HG03432 (cell line): Measurements from ENCODE around the gene GMCL2.
"Not testable (repeated sequence)": the region's sequence is repeated elsewhere in the genome, so short reads cannot be mapped to it uniquely, and the experiment has no call there.

Source experiments
- ATAC-seq: cut with Tn5 transposase; IDR thresholded peaks from one replicate; pipeline ENCODE4 v1.9.1; 2021; ENCODE audit warnings: mild to moderate bottlenecking, moderate library complexity; ENCODE audit not compliant: unreplicated experiment

GMCL2 gene

DNA sequence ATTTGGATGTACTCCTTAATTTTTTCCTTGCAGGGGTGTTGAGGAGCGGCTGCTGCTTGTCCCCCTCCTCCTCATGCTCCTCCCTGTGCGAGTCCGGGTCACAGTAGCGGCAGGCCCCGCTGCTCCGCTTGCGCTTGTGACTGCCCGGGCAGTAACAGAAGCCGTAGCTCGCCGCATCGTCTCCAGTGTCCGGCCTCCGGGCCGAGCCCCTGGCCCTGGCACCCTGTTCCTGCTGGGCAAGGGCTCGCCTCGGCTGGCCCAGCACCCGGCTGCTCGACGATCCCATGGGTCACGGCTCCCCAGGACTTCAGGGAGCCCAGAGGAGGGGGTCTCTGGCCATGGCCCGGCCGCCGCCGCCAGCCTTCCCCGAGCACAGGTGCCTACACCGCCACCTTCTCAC, at the start of gene GMCL2:
TSS of gene GMCL2 (minus strand) at position 358 of the 400 bp plus-strand sequence. CDS start at position 286, 72 bp downstream.
- no peak for ATAC-seq

DNA sequence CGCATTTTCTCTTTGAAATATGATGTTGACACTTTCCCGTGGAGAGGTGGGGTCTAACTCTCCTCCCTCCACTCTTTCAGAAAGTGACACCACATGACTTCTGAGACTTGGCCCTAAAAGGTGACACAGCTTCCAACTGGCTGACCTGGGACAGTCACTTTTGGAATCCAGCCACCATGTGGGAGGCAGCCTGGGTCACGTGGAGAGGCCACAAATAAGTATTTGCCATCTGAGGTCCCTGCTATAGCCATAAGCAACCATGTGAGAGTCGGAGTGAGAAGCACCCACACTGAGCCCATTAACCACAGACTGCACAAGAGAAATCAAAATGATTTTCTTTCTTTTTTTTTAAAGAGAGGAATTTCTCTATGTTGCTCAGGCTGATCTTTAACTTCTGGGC, 49.5 kb upstream of the GMCL2 start:
- ATAC-seq = no peak

GRCh38 chr5:178236126-178236525, 49.0 kb upstream of the GMCL2 start:
- no peak for ATAC-seq

DNA sequence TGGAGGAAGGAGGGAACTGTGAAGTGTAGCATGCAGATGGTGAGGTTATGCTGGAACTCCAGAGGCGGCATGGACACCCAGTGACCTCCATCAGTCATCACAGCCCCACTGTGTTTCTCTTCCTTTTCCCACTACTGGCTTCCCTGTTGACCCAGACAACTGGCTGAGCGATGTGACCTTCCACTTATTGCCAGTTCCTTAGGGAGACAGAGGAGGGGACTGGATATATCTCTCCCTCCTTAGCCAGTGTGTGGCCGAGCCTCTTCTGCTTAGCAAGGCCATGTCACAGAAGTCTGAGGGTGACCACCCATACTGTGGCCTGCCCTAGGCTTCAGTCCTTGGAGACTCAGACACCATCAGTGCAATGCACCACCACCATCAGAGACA, 48.4 kb upstream of the GMCL2 start:
- no peak for ATAC-seq

- ATAC-seq = no peak
These were observed 47.8 kb upstream of the GMCL2 start for GRCh38 chr5:178234750-178235587.

DNA sequence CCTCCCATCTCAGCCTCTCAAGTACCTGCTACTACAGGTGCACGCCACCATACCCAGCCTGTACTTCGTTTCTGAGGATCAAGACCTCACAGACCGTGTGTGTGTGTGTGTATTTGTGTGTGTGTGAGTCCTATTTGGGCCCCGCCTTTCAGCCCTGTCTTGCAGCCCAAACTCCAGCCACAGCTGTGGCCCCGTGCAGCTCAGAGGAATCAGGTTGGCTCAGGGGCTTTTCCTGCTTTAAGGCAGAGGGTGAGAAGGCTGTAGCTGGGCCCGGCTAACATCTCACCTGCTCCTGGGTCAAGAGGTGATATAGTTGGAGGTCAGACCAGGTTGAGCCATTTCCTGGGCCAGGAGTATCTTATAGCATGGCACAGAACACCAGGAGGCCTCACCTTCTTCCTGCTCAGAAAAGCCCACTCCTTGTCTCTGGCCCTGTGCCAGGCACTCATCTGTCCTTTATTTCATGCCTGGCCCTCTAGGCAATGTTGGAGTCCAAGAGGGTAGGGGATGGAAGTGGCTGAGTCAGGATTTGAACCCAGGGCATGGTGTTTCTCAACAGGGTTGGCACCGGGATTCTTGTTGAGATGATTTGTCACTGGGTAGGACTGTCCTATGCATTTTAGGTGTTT, 47.1 kb upstream of the GMCL2 start:
- no peak for ATAC-seq

DNA sequence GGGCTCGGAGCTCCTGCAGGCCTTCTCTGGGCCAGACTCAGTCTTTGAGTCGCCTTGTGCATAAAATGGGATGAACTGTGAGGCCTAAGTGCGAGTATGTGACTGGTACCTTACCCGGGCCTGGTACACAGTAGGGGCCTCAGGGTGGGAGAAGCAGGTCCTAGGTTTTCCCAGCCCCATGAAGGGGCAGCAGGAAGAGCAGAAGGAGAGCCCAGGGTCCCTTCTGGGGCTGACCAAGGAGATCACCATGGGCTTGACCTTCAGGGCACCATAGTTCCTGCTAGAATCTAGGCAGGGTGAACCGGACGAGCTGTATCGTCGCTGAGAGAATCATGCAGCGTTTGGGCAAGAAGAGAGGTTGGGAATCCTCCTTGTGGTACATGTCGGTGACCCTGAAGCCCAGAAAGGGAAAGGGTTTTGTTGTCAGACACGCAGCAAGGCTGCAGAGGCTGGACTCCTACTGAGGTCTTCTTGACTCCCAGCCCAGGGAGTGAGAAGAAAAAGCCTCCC, 45.8 kb upstream of the GMCL2 start:
- no peak for ATAC-seq

DNA sequence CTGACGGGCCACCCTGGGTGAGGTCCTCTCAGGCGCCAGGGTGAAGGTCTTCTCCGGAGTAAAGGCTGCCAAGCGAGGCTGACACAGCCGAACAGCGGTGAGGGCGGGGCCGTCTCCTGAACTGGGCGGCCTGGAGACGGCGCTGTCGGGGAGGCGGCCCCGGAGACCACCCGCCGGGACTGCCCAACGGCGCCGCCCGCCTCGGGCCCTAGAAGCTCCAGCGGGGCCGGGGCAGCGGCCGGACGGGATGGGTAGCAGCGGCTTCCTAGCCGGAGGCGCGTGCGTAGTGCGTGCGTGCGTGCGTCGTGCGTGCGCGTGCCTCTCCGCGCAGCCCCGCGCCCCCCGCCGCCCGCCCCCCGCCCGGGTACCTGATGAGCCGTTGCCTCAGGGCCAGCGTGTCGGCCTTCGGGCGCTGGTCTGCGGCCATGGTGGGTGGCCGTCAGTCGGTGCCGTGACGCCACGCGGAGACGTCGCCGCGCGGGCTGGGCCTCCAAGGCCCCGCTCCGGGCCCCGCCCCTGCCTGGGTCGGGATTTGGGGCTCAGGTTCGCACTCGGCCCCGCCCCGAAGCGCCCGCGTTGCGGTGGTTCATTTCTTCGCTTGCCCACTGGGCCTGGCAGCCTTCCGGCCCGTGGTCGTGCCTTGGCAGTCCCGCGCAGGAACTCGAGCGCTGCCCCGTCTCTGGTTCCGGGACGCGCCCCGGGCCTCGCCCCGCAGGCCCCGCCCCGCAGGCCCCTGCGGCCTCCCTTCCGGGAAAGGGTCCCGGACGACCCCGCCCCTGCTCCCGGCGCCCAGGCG, 45.2 kb upstream of the GMCL2 start, which contains the start of gene PHYKPL:
TSS of gene PHYKPL (minus strand) at position 679 of the 796 bp plus-strand sequence. CDS start at position 427, 252 bp downstream.
- ATAC-seq = peak; percentile 73

GRCh38 chr5:178231539-178232123, 44.5 kb upstream of the GMCL2 start:
- ATAC-seq = no peak

DNA sequence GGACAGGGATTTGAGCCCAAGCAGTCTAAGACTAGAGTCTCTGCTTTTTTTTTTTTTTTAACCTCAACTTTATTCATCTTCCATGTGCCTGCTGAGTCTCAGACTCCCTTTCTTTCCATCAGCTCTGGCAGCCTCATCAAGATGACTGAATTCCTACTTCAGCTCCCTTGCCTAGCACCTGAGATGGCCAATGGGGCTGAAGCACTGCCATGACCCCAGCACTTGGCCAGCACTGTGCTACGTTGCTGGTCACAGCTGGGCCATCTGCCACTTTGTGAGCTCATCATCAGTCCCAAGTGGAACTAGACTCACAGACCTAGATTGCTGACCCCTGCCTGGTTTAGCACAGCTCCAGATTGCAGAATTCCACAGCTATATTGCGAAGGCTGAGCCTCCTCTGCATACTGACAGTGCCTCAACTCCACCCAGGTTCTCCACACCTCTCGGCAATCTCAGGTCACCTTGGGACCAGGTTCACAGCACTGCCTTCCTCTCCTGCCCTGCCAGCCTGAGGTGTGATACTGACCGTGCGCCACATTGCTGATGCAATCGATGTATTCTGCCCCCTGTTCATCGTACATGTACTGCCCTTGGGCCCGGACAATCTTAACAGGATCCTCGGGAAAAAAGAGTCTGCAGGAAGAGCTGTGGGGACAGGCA, 43.8 kb upstream of the GMCL2 start:
- ATAC-seq = no peak

DNA sequence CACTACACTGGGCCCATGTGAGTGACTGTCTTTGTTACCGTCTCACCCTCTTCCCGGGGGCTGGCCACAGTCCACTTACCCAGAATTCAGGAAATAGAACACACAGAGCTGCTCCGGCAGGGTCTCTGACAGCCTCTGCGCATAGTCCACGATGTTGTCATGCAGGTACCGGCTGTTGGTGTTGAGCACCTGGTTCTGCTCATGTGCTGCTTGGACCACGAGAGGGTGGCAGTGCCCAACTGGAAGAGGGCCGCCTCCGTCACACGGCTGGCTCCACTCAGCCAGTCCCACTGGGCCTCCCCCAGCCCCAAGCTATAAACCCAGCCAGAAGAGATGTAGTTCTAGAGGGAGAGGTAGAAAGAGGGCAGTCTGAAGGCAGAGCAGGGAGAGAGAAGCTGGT, 42.7 kb upstream of the GMCL2 start:
- no peak for ATAC-seq

DNA sequence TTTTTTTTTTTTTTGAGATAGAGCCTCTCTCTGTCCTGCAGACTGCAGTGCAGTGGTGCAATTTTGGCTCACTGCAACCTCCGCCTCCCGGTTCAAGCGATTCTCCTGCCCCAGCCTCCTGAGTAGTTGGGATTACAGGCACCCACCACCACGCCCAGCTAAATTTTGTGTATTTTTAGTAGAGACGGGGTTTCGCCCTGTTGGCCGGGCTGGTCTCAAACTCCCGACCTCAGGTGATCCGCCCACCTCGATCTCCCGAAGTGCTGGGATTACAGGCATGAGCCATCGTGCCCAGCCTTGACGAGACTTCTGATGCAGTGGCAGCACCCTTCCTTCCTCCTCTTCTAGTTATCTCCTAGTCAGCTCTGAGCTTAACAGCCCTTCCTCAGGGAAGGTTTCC, 41.9 kb upstream of the GMCL2 start:
- ATAC-seq = not testable (repeated sequence)

- no peak for ATAC-seq
These were observed 41.4 kb upstream of the GMCL2 start for GRCh38 chr5:178228609-178229008.

- no peak for ATAC-seq
These were observed 40.8 kb upstream of the GMCL2 start for GRCh38 chr5:178227929-178228328.

GRCh38 chr5:178227138-178227659, 40.0 kb upstream of the GMCL2 start:
- ATAC-seq = no peak

DNA sequence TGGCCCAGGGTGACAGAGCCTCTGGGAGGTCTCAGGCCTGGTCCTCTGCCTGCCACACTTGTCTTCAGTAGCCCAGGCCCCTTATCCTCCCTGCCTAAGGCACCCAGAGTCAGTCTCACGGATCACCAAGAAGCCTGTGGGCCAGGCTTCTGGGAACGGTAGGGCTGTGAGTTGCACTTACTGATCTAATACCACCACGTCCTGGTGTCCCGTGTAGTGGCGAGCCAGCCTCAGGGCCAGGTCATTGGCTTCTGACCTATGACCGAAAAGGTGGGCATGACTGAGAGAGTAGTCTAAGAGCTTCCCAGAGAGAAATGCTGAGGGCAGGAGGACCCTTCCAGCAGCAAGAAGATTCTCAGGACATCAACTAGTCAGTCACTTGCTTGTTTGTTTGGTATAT, 38.0 kb upstream of the GMCL2 start:
- ATAC-seq = no peak

DNA sequence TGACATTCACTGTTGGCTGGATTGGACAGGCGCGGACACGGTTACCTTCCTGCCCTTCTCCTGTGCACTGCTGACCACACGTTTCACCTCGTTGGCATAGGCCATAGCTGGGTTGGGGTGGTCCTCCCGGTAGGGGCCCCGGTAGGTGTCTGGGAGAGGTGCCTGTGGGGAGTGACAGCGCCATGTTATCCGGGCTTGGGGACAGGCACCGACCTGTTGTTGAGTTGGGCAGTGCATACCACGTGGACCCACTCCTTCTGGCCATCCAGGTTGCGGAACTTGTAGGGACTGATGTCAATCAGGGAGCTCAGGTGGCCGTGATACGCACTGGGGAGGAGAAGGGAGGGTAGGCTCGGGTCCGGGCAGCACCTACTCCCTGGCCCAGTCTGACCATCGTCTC, 37.2 kb upstream of the GMCL2 start:
- ATAC-seq = no peak

DNA sequence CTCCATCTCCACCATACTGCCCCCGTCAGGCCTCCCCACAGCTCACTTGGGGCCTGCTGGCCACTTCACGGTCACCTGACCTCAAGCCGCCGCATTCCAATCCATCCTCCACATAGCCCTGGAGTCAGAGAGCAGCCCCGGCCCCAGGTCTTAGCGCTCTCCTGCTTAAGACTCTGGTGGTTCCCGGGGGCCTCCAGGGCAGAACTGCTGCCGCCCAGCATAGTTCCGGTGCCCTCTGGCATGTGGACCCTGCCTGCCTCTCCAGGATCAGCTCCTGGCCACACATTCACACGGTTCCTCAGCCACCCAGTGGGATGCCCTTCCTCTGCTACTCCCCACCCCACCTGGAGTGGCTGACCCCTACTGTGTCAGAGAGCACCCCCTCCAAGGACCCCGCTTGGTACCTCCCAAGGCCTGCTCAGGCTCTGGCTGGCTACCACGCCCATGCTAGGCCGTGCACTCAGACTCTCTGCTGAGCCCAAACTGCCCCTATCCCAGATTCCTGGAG, 36.7 kb upstream of the GMCL2 start:
- no peak for ATAC-seq

GRCh38 chr5:178223196-178223773, 36.1 kb upstream of the GMCL2 start:
- ATAC-seq = no peak

DNA sequence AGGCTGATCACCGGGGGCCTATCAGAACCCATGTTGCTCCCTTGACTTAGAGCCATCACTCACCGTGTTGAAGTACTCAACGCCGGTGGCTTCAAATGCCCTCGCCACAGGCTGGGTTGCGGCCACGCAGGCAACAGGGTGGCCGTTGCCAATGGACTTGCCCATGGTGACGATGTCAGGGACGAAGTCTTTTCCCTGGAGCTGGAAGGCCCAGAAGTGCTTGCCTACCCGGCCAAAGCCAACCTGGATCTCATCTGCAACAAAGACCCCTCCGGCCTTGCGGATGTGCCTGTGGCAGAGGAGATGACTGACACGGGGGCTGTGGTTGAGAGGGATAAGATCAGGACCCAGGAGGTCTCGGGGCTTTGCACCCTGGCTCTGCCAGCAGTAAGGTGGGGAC, 35.1 kb upstream of the GMCL2 start:
- no peak for ATAC-seq
